HepG2 (cell line): ENCODE results near the gene MGLL. TPM values are rescaled to one million over a fixed set of nuclear protein-coding genes. Genes with fewer than 3 reads are reported as not detected.

Source experiments
- ATAC-seq: fragments of 200-7000 bp; cut with Tn5 transposase; 3 replicates; pipeline ENCODE4 v1.9.1; 2020; ENCODE audit warnings: mild to moderate bottlenecking, moderate library complexity
- BruUV-seq: library from RNA; stranded (reverse); fragments of 400-500 nt; replicated peaks from 2 replicates; lab custom pipeline; 2021; lab: Mats Ljungman, UMichigan
- CTCF ChIA-PET: fragments of 300-600 bp; formaldehyde crosslinking; extraction: SDS; loops from one replicate; lab custom pipeline; 2021; ENCODE audit warnings: low total read pairs, inconsistent platforms, low intra/inter-chr PET ratio; lab: Yijun Ruan, JAX
- POLR2A ChIA-PET: fragments of 350-600 bp; sonication (Branson Sonifier 250); formaldehyde crosslinking; loops from one replicate; lab custom pipeline; 2020; ENCODE audit warnings: antibody characterized with exemption, inconsistent platforms; lab: Yijun Ruan, JAX
- DNase-seq: peaks from one replicate; pipeline ENCODE4 v3.0.0-alpha.2; 2015; ENCODE audit warnings: low spot score
- FAIRE-seq: peaks from 3 replicates; lab custom pipeline; 2011; peaks lifted over from hg19 to GRCh38; lab: Jason Lieb, UNC
- H2AFZ ChIP-seq: one replicate; pipeline ENCODE4 v1.6.1; 2011; ENCODE audit warnings: low read length, inconsistent platforms
- H3K27ac ChIP-seq: fragments of 300-600 bp; 3 replicates; pipeline ENCODE4 v1.8.0; 2011; ENCODE audit warnings: mixed run types, mild to moderate bottlenecking, mixed read lengths, low read length, inconsistent platforms; ENCODE audit not compliant: insufficient read depth; ENCODE audit errors: extremely low read length
- H3K27me3 ChIP-seq, 2 experiments: fragments of 200-600 bp in 1 of 2; 2 replicates in 1 of 2; 3 replicates in 1 of 2; pipeline versions ENCODE4 v1.6.0 to v1.8.0; 2011; ENCODE audit warnings: low read length in 2 of 2, mild to moderate bottlenecking in 2 of 2, moderate library complexity in 2 of 2, inconsistent platforms in 1 of 2; ENCODE audit not compliant: insufficient read depth in 2 of 2, control insufficient read depth in 1 of 2
- H3K36me3 ChIP-seq, 2 experiments: fragments of 200-600 bp in 1 of 2; replicated peaks in 1 of 2; 2 replicates in 1 of 2; 3 replicates in 1 of 2; pipeline versions ENCODE4 v1.5.1 to v1.8.0; 2011; ENCODE audit warnings: low read length in 2 of 2, inconsistent platforms in 1 of 2; ENCODE audit not compliant: insufficient read depth in 2 of 2, control insufficient read depth in 1 of 2
- H3K4me1 ChIP-seq: 2 replicates; pipeline ENCODE4 v1.5.1; 2012; ENCODE audit warnings: low read length, inconsistent platforms; ENCODE audit not compliant: insufficient read depth
- H3K4me2 ChIP-seq: 2 replicates; pipeline ENCODE4 v1.6.0; 2011; ENCODE audit warnings: low read depth, low read length, inconsistent platforms
- H3K4me3 ChIP-seq, 3 experiments: fragments of 200-600 bp in 1 of 3; sonication (generic), shearing (Covaris generic) in 1 of 3; replicated peaks in 1 of 3; 2 replicates each; pipeline ENCODE4 v1.5.1; 2011 to 2016; ENCODE audit warnings: low read length in 3 of 3, inconsistent platforms in 2 of 3, low read depth in 2 of 3, mild to moderate bottlenecking in 2 of 3, control low read depth in 1 of 3, mixed read lengths in 1 of 3; ENCODE audit not compliant: insufficient read depth in 1 of 3
- H3K79me2 ChIP-seq: one replicate; pipeline ENCODE4 v1.6.1; 2011; ENCODE audit warnings: low read length, inconsistent platforms; ENCODE audit not compliant: insufficient read depth
- H3K9ac ChIP-seq: 2 replicates; pipeline ENCODE4 v1.6.0; 2011; ENCODE audit warnings: mild to moderate bottlenecking, low read depth, low read length, inconsistent platforms; ENCODE audit not compliant: insufficient read depth
- H3K9me3 ChIP-seq: 2 replicates; pipeline ENCODE4 v1.5.1; 2012; ENCODE audit warnings: mild to moderate bottlenecking, low read length
- H4K20me1 ChIP-seq: 2 replicates; pipeline ENCODE4 v1.6.0; 2011; ENCODE audit warnings: inconsistent platforms, mild to moderate bottlenecking, low read length, moderate library complexity; ENCODE audit not compliant: insufficient read depth
- DBP ChIP-seq: sonication (generic); formaldehyde crosslinking; IDR thresholded peaks from 2 replicates; pipeline ENCODE4 v1.4.0; 2020; ENCODE audit warnings: missing genetic modification reagents; ENCODE audit errors: not compliant biosample characterization
- GFI1 ChIP-seq: sonication (generic); formaldehyde crosslinking; IDR thresholded peaks from 2 replicates; pipeline ENCODE4 v1.5.0; 2020; ENCODE audit warnings: missing genetic modification reagents, mild to moderate bottlenecking, borderline replicate concordance
- HCFC1 ChIP-seq: fragments of 150-350 bp; IDR thresholded peaks from 2 replicates; pipeline ENCODE4 v1.6.1; 2014; ENCODE audit warnings: low read depth, low read length
- HDAC6 ChIP-seq: fragments of 200-600 bp; sonication (generic); IDR thresholded peaks from 2 replicates; pipeline ENCODE4 v1.7.0; 2017; ENCODE audit warnings: mild to moderate bottlenecking, antibody characterized with exemption, low read length, low read depth
- MTA3 ChIP-seq: sonication (generic); formaldehyde crosslinking; IDR thresholded peaks from 2 replicates; pipeline ENCODE4 v1.4.0; 2020; ENCODE audit warnings: missing genetic modification reagents
- SMYD3 ChIP-seq: sonication (generic); formaldehyde crosslinking; IDR thresholded peaks from 2 replicates; pipeline ENCODE4 v1.8.1; 2023; ENCODE audit warnings: mild to moderate bottlenecking, missing genetic modification reagents
- SP4 ChIP-seq: sonication (generic); formaldehyde crosslinking; IDR thresholded peaks from 2 replicates; pipeline ENCODE4 v1.8.1; 2023; ENCODE audit warnings: mild to moderate bottlenecking, missing genetic modification reagents
- THRA ChIP-seq: sonication (generic); formaldehyde crosslinking; IDR thresholded peaks from 2 replicates; pipeline ENCODE4 v1.4.0; 2020; ENCODE audit warnings: missing genetic modification reagents, borderline replicate concordance
- ZHX1 ChIP-seq: sonication (generic); formaldehyde crosslinking; IDR thresholded peaks from 2 replicates; pipeline ENCODE4 v1.8.1; 2022; ENCODE audit warnings: low read depth, mild to moderate bottlenecking, missing genetic modification reagents
- ZNF17 ChIP-seq: sonication (generic); formaldehyde crosslinking; IDR thresholded peaks from 2 replicates; pipeline ENCODE4 v1.5.0; 2020; ENCODE audit warnings: mild to moderate bottlenecking, missing genetic modification reagents
- ZNF264 ChIP-seq: sonication (generic); formaldehyde crosslinking; IDR thresholded peaks from 2 replicates; pipeline ENCODE4 v1.4.0; 2020; ENCODE audit warnings: missing genetic modification reagents
- ZNF44 ChIP-seq: sonication (generic); formaldehyde crosslinking; IDR thresholded peaks from 2 replicates; pipeline ENCODE4 v1.5.1; 2020; ENCODE audit warnings: mild to moderate bottlenecking, missing genetic modification reagents
- ZNF737 ChIP-seq: sonication (generic); formaldehyde crosslinking; IDR thresholded peaks from 2 replicates; pipeline ENCODE4 v1.5.0; 2020; ENCODE audit warnings: missing genetic modification reagents, mild to moderate bottlenecking, borderline replicate concordance
- ZNF768 ChIP-seq: sonication (generic); formaldehyde crosslinking; IDR thresholded peaks from 2 replicates; pipeline ENCODE4 v1.4.0; 2020; ENCODE audit warnings: missing genetic modification reagents
- WGBS: methylation state at CpG from one replicate; pipeline ENCODE4 v1.1.6; 2017; ENCODE audit warnings: low lambda C conversion rate; 5-methylcytosine and 5-hydroxymethylcytosine counted together
- in situ Hi-C: cut with HindIII; loops from 2 replicates; pipeline ENCODE4 v1.10.0; 2017; ENCODE audit warnings: low pct_unique_long_range_greater_than_20kb; ENCODE audit not compliant: extremely low pct_ligation_motif_present
- intact Hi-C: fragments of 100-400 bp; cut with micrococcal nuclease; formaldehyde crosslinking; loops from one replicate; pipeline ENCODE4 v1.10.0; 2022; ENCODE audit not compliant: unreplicated experiment
- polyA plus RNA-seq, 8 experiments: library from polyadenylated mRNA; depleted of rRNA in 3 of 8; stranded (reverse) in 7 of 8; unstranded in 1 of 8; fragments of >200 nt; fragmentation: Illumina TruSeq in 4 of 8; extraction: Trizol in 4 of 8; gene quantifications; 2 replicates each; pipeline versions ENCODE4 v1.2.1 to v1.2.3, GENCODE V29; 2011 to 2016; ENCODE audit warnings: low read depth in 4 of 8, missing spikeins in 1 of 8, mixed read lengths in 1 of 8; ENCODE audit not compliant: insufficient read depth in 1 of 8
- total RNA-seq, 5 experiments: library from RNA; depleted of rRNA; stranded (reverse); fragments of >200 nt; fragmentation: Illumina TruSeq; extraction: Trizol; gene quantifications; 2 replicates each; pipeline ENCODE4 v1.2.3, GENCODE V29; 2016; ENCODE audit warnings: low read depth in 1 of 5

MGLL gene
- total and polyA plus RNA-seq, 2 of the 13 experiments (the other 11 are each of a cell fraction or from before 2014, with no cell fraction given): not detected

GRCh38 chr3:127847236-127847720 is 25.0 kb upstream of the MGLL start:
- in situ Hi-C loops: no loop called here
- no TSS peak for BruUV-seq

More at GRCh38 chr3:127847236-127847720, 25.0 kb upstream of the MGLL start:
- peaks cover 0 to 13% of the 10 kb centered on the region in 2 experiments; a peak in 1 of 5 replicates for H3K27me3 ChIP-seq
- H3K36me3 ChIP-seq: no peaks in the 10 kb centered on the region
- no peak overlapping the region for H2AFZ ChIP-seq
- ATAC-seq (no peak), DNase-seq (no peak), FAIRE-seq (no peak)
- CTCF ChIA-PET: no interaction called here
- no peaks in the 10 kb centered on the region for H3K4me1 ChIP-seq
- H3K4me2 ChIP-seq: no peak overlapping the region
- H3K4me3 ChIP-seq: no peak overlapping the region
- H3K9me3 ChIP-seq: no peaks in the 10 kb centered on the region
- intact Hi-C loops: no loop called here
- TF ChIP-seq HDAC6 (no peak), DBP (no peak), ZNF17 (CRISPR knock-in tag) (no peak), ZNF44 (CRISPR knock-in tag) (no peak), SMYD3 (CRISPR knock-in tag) (no peak), GFI1 (CRISPR knock-in tag) (no peak), ZHX1 (CRISPR knock-in tag) (no peak), ZNF264 (CRISPR knock-in tag) (no peak), SP4 (CRISPR knock-in tag) (no peak), ZNF768 (no peak), HCFC1 (no peak), MTA3 (CRISPR knock-in tag) (no peak), THRA (no peak), ZNF737 (CRISPR knock-in tag) (no peak)
- no peak overlapping the region for H3K9ac ChIP-seq
- no peak overlapping the region for H3K27ac ChIP-seq
- H3K79me2 ChIP-seq: no peaks in the 10 kb centered on the region
- no peaks in the 10 kb centered on the region for H4K20me1 ChIP-seq
- POLR2A ChIA-PET: no interaction called here
- 43% methylated on average over 4 of the region's 4 CpGs for WGBS
